Measurements from ENCODE around the gene GRPEL1.
"Not testable (repeated sequence)": the region's sequence is repeated elsewhere in the genome, so short reads cannot be mapped to it uniquely, and the experiment has no call there.

The GRPEL1 gene

DNA sequence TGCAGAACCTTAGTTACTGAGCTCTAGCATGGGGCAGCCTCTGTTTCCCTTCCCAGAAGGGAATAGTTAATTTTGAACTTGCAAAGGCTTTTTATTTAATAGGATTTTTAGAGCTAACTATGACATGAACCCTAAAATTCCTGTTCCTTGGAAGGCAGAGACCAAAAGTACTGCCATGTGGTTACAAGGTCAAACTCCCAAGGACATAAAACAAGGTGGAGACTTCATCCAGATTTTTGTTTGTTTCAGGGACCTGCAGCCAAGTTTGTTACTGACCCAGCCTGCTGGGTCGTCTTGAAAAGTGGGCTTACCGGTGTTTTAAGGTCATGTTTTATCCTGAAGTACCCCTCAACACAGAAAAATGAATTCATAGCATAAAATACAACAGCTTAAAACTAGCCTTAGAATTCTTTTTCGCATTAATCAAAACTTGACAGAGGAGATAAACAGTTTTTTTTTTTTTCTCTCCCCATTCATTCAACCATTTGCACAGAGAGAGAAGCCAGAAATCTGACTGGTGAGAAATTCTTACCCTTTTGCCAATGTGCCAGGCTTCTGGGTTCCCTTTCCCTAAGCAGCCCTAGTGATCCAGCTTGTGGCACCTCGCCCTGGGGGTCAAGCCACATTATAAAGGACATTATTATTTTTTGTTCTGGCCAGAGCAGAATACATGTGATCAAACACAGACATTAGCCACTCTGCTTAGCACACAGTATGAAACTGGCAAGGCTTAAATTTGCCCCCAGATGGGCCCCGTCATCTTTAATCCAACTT is 21.5 kb upstream of the GRPEL1 start:
- DNase-seq = no peak

DNA sequence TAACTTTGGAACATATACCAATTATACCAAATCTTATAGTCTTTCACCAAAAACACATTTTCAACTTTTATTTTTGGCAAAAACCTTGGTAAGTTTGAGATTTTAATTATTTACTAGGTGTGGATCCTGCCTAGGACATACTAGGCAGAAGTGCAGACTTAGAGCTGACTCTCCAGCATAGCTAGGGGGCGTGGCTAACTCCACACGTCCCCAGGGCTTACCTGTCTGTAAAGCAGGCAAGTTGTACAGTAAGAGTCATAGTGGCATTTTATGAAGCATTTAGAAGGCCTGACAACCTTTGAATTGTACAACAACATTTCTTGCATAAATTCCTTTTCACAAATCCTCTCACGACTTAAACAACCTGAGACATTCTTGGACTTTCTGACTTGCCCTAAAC is 19.2 kb upstream of the GRPEL1 start:
- no peak for DNase-seq

DNA sequence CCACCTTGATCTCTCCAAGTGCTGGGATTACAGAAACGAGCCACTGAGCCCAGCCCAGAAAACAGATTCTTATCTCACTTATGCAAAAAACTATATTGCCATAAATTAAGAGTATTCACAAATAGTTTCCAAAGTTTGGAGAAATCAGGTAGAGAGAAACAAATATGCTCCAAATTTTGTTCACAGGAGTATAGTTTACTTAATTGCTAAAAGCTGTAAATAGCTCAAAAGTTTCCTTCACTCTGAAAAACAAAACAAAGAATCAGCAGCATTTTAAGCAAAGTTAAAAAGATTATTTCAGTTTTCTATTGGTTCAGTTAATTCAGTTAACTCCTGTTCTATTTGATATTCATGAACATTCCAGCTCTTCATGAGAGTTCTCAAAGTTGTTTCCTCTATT is 18.5 kb upstream of the GRPEL1 start:
- no peak for DNase-seq

DNA sequence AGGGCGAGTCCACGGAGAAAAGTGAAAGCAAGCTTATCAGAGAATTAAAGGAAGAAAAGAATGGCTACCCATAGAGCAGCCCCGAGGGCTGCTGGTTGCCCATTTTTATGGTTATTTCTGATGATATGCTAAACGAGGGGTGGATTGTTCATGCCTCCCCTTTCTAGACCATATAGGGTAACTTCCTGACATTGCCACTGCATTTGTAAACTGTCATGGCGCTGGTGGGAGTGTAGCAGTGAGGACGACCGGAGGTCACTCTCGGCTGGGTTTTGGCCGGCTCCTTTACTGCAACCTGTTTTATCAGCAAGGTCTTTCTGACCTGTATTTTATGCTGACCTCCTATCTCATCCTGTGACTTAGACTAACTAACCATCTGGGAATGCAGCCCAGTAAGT is 16.7 kb upstream of the GRPEL1 start:
- not testable (repeated sequence) for DNase-seq

DNA sequence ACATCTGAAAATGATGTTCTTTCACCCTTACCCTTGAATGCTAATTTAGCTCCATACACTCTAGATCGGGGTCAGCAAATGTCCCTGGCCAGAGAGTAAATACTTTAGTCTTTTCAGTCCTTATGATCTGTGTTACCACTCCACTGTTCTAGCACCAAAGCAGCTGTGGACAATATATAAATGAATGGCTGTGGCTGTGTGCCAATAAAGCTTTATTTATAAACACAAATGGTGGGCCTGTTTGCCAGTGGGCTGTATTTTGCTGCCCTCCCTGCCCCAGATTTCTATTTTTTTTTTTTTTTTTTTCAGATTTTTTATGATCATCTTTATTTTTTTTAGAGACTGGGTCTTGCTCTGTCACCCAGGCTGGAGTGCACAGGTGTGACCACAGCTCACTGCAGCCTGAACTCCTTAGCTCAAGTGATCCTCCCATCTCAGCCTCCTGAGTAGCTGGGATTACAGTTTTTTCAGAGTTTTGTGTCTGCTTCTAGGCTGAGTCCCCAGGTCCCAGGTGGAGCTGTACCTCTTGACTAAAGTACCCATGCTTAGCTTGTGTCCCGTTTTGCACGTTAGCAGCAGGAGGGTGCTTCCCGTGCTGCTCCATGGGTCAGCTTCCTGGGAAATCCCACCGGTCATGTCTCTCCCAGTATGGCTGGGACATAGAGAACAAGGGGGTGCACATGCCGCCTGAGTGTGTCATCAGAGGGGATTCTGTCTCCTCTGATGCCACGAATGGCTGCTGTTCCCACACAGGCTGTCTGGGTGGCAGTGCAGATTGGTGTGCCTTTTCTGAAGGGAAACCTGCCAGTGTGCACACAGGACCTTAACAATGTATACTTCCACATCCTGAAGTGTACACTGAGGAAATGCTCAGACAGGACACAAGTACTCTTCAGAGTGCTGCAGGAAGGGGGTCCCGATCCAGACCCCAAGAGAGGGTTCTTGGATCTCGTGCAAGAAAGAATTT is 16.0 kb upstream of the GRPEL1 start:
- no peak for DNase-seq

DNA sequence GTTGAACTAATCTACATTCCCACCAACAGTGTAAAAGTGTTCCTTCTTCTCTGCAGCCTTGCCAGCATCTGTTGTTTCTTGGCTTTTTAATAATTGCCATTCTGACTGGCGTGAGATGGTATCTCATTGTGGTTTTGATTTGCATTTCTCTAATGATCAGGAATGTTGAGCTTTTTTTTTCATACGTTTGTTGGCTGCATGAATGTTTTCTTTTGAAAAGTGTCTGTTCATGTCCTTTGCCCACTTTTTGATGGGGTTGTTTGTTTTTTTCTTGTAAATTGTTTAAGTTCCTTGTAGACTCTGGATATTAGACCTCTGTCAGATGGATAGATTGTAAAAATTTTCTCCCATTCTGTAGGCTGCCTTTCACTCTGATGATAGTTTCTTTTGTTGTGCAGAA is 12.0 kb upstream of the GRPEL1 start:
- not testable (repeated sequence) for DNase-seq

DNA sequence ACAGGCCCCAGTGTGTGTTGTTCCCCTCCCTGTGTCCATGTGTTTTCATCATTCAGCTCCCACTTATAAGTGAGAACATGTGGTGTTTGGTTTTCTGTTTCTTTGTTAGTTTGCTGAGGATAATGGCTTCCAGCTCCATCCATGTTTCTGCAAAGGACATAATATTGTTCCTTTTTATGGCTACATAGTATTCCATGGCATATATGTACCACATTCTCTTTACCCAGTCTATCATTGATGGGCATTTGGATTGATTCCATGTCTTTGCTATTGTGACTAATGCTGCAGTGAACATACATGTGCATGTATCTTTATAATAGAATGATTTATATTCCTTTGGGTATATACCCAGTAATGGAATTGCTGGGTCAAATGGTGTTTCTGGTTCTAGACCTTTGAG is 11.6 kb upstream of the GRPEL1 start:
- DNase-seq = not testable (repeated sequence)

DNA sequence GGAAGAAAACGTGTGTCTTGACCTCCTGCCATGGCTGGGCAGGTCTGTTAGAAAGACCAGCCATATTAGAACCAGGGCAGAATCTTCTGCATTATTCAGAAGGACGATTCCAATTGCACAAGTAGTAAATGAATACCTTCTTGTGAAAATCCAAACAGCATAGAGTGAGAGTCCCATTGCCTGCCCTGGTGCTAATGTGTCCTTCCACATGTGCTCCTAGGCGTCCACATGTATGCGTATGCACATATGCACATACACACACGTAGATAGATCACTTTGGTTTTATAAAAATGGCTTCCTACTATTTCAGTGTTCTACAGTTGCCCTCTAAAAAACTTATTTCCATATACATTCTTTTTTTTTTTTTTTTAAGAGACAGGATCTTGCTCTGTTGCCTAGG is 10.2 kb upstream of the GRPEL1 start:
- no peak for DNase-seq

DNA sequence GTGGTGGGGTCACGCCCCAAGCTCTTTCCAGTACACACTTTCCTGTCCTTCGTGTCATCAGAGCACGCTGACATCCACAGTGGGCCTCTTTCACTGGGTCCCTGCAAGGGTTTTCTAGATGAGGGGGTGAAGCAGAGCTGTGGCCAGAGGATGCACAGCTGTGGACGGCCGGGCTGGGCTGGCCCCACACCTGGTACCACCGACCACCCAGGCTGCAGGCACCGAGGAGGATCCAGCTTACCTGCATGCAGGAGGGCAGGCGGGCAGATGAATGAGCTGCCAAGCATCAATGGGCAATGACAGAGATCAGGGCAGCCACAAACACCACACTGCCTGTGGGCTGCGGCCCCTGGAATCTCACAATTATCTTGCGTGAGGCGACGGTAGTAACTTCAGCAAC is 9.5 kb upstream of the GRPEL1 start:
- no peak for DNase-seq

DNA sequence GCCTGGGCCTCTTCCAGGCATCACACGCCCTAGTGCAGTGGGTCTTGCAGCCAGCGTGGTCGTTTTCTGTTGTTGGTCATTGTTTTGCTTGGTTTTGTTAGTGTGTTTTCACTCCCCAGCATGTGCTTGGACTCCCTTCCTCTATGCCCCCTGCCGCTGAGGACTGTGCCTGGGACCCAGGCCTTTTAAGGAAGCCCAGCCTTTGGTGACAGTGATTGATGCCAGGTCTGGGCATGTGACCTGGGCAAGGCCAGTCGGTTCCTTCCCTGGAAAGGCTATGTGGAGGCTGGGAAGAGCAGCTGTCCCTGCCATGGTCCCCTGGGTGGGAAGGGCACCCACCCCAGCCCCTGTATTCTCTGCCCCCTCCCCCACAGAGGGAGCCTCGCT is 8.8 kb upstream of the GRPEL1 start:
- DNase-seq = no peak

DNA sequence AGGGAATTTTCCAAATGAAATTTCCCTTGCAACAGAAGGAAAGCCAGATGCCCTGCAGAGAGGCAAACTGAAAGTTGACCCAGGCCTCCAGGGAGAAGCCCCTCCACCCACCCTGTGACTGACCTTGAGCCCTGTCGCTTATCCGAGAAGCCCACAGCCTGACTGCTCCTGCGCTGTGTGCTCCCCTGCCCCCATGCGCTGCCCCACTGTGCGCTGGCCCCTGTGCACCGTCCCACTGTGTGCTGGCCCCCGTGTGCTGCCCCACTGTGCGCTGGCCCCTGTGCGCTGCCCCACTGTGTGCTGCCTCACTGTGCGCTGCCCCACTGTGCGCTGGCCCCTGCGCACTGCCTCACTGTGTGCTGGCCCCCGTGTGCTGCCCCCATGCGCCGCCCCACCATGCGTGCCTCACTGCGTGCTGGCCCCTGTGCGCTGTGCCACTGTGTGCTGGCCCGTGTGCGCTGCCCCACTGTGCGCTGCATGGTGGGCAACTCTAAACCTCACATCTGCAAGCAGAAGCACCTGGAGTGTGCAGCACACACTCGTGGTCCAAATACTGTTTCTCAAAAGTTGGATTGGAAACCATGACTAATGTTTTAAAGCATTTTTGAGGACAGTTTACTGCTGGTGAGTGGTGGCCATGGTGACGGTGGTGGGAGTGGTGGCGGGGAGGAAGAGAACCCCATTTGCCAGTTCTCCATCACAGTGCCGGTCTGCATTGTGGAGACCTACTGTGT is 8.3 kb upstream of the GRPEL1 start:
- no peak for DNase-seq

DNA sequence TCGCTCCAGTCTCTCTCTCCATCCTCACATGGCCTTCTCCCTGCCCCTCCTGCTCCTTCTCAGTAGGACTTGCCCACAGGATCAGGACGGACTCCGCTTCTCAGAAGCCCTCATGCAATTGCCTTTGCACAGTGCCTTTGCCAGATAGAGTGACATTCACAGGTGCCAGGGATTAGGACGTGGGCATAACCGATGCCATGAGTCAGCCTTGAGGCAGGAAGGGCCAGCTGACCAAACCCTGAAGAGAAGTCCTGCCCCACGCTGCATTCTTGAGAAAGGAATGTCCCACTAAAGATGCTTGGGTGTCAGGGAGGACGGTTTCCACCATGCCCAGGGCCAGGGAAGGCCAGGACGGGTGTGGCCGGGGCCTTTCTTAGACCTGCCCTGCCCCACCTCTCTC is 6.6 kb upstream of the GRPEL1 start:
- DNase-seq = no peak

DNA sequence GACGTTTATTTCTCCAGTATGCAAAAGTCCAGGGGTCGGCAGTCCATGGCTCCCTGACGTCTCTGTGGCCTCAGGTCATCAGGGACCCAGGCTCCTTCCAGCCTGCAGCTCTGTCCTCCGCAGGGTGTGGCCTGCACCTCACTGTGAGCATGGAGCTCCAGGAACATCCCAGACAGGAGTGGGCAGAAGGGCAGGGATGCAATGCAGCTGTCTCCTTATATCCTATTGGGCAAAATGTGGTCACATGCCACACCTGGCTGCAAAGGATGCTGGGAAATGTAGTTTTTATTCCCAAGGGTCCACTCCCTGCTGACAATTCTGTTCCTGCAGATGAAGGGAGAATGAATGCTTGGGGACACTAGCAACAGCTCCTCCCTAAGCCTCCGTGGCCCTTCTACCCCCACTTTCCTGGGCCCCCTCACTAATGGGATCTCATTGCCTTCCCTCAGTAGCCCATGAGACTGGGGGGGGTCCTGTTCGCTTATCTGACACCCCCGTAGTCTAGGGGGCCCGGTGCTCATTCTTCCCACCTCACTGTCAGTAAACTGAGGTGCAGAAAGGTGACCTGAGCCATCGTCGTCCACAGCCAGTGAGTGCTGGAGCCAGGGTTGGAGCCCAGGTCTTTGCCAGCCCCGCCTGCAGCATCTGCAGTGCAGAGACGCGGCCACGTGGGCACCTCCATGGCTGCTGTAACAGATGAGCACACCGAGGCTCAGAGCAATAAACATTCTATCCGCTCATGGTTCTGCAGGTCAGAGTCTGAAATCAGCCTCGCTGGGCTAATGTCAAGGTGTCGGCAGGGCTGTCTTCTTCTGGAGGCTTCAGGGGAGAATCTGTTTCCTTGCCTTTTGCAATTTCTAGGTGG is 5.9 kb upstream of the GRPEL1 start:
- peak in 1 of 14 donors; percentile 8 for DNase-seq

DNA sequence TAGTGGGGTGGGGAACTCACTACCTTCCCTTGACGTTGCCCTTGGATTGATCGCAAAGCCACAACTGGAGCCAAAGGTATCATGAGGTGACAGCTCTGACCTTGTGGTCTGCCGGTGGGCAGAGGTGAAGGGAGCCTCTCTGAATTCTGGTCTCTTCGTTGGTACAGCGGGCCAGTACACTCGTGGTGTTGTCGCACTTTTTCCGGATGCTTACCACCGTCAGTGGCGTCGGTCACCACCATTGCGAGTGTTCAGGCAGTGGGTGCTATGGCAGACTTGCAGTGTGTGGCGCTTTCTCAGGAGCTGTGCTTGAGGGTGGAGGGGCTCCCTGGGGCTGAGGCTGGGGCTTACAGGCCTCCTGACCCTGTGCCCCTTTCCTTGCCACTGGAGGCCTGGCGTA is 5.2 kb upstream of the GRPEL1 start:
- no peak for DNase-seq

DNA sequence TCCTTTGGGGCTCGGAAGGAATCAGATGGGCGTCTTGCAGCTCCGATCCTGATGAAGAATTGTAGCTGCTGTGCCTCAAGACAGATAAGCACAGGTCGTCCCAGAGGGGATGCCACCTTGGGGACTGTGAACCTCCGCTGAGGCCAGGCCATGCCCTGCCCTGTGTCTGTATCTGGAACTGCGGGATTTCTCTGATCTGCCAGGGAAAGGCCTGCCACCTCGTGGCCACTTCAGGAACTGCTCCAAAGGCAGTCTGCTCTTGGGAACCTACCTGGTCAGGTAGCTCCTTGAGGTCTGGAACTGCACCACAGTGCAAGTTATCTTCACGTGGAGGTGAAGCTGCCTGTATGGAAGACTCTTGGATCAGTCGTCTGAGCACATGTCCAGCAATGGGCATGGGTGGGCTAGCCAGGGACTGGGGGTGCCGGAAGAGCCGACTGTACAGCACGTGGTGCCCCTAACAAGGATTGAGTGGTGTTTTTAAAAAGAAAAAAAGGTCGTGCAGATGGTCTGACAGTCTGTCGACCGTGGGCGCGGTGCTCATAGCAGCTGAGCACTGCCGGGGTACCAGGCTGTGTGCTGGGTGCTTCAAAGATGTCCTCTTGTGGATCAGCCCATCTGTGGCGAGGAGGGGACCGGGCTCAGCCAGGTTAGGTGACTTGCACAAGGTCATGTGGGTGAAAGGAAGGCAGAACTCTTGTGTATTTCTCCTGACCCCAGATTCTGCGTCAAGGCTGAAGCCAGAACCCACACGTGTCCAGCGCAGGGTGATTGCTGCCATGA is 3.1 kb upstream of the GRPEL1 start:
- DNase-seq = peak in 13 of 14 donors; percentile 6 to 78 (median 56)

DNA sequence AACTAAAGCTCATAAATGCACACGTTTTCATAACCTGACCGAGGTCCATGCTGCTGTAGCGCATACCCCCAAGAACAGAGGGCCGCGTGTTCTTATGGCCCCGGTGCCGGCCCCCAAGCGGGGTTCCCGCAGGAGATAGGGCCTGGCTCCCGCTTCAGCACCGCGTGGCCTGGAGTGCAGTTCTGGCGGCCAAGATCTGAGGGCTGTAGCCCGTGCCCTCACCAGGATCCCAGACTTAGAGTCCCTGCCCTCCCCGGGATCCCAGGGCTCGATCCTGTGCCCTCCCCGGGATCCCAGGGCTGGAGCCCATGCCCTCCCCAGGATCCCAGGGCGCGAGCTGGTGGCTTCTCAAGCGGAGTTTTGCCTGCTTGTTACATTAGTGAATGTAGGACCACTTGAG is 1.0 kb upstream of the GRPEL1 start:
- no peak for DNase-seq

DNA sequence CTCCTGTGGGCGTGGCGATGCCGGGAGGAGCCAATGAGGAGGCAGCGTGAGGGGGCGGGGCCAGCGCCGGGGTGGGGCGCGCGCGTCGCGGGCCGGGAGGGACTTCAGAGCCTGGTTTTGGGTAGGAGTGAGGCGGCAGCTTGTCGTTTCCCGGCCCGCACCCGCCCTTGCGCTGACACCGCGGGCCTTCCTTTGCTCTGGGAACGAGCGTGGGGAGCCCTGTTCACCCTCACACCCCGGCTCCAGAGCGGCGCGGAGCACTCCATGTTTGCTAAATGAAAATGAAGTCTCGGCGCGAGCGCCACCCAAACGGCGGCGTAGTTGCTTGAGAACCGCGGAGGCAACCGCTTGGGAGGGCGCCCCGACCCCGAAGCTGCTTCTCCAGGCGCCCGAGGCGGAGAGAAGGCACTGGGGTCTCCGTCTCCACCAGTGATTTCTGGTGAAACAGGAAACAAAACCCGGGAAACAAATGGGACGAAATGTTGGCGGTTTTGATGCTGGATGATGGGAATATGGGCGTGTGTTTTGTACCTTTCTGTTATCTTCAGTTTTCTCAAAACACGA is 497 bp upstream of the GRPEL1 start:
- DNase-seq = no peak

DNA sequence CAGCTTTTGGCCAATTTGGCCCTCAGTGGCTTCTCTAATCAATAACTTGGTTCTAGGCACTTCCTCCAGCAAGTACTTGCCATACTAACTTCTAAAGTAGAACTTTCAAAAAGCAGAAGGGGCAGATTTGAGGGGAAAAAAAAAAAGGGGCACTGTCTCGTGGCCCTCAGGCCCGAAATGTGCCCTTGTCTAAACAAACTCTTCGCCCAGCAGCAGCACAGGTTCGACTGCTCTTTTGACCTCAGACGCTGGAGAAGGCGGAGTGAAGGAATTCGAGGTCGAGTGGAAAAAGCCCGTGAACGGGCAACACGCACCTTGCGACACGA is 775 bp downstream of the GRPEL1 start:
- DNase-seq = no peak

DNA sequence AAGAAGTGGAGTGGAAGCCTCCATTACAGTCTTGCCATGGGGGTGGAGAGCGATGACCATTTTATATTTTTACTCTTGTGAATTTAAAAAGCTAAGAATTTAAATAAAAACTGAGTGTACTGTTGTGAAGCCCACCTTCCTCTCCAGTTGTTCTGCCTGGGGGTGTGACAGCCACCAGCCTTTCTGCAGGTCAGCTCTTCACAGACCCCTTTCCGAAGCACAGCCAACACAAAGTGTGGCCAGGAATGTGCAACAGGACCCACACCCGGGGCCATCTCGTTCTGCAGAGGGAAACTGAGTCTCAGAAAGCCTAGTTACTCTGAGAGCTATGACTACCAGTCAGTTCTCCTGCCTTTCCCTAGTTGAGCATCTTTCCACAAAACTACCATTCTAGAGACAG is 1.4 kb downstream of the GRPEL1 start:
- DNase-seq = no peak

DNA sequence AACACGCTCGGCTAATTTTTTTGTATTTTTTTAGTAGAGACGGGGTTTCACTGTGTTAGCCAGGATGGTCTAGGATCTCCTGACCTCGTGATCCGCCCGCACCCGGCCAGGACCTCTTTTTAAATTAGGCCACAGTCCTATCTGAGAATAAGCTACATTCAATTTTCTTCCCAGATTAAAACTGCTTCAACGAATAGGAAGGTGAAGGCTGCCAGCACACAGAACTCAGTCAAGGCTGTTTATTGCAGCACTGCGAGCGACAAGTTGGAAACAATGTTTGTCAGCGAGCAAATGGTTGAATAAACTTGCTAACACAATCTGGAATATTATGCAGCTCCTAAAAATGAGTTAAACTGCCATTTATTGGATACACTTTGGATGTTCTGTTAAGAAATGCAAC is 1.9 kb downstream of the GRPEL1 start:
- DNase-seq = no peak

DNA sequence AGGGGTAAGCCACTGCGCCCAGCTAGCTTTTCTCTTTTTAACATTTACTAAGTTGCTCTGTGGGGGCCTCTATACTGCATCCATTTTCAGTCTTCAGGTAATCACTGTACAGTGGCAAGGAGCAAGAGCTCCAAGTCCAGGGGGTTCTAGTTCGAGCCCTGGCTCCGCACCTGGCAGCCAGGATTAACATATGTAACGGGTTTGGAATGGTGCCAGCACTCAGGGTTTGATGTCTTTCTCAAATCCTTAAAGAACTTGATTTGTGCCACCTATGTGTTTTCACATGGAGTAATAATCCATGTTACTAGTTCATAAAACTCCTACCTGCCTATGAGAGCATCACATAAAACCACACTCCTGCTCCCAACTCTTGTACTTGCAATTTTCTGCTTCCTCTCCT is 4.5 kb downstream of the GRPEL1 start:
- no peak for DNase-seq
